WI38 (cell line): ENCODE measurements around the gene AOC2.

ENCODE experiments used
- H3K4me3 ChIP-seq: 2 replicates; pipeline ENCODE4 v1.5.1; 2011; ENCODE audit warnings: low read depth, mild to moderate bottlenecking, control low read depth, low read length
- TF ChIP-seq, protein P1 (sequence below): IDR thresholded peaks from 2 replicates; pipeline ENCODE4 v1.5.1; 2012; ENCODE audit warnings: low read depth, mild to moderate bottlenecking, control low read depth, low read length

Gene AOC2, protein sequence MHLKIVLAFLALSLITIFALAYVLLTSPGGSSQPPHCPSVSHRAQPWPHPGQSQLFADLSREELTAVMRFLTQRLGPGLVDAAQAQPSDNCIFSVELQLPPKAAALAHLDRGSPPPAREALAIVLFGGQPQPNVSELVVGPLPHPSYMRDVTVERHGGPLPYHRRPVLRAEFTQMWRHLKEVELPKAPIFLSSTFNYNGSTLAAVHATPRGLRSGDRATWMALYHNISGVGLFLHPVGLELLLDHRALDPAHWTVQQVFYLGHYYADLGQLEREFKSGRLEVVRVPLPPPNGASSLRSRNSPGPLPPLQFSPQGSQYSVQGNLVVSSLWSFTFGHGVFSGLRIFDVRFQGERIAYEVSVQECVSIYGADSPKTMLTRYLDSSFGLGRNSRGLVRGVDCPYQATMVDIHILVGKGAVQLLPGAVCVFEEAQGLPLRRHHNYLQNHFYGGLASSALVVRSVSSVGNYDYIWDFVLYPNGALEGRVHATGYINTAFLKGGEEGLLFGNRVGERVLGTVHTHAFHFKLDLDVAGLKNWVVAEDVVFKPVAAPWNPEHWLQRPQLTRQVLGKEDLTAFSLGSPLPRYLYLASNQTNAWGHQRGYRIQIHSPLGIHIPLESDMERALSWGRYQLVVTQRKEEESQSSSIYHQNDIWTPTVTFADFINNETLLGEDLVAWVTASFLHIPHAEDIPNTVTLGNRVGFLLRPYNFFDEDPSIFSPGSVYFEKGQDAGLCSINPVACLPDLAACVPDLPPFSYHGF

GRCh38 chr17:42844271-42844670 lies at the start of gene AOC2:
Gene AOC2, plus strand, starts transcription at chr17:42844580. Its CDS starts 47 bp downstream, at chr17:42844627.
- no peak within 1 kb of the TSS for H3K4me3 ChIP-seq
- TF ChIP-seq, protein P1, sequence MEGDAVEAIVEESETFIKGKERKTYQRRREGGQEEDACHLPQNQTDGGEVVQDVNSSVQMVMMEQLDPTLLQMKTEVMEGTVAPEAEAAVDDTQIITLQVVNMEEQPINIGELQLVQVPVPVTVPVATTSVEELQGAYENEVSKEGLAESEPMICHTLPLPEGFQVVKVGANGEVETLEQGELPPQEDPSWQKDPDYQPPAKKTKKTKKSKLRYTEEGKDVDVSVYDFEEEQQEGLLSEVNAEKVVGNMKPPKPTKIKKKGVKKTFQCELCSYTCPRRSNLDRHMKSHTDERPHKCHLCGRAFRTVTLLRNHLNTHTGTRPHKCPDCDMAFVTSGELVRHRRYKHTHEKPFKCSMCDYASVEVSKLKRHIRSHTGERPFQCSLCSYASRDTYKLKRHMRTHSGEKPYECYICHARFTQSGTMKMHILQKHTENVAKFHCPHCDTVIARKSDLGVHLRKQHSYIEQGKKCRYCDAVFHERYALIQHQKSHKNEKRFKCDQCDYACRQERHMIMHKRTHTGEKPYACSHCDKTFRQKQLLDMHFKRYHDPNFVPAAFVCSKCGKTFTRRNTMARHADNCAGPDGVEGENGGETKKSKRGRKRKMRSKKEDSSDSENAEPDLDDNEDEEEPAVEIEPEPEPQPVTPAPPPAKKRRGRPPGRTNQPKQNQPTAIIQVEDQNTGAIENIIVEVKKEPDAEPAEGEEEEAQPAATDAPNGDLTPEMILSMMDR: no peak

- TF ChIP-seq, protein P1: no peak
- no peak overlapping the region for H3K4me3 ChIP-seq
Measured at GRCh38 chr17:42795061-42795460, 49.3 kb upstream of the AOC2 start.

DNA sequence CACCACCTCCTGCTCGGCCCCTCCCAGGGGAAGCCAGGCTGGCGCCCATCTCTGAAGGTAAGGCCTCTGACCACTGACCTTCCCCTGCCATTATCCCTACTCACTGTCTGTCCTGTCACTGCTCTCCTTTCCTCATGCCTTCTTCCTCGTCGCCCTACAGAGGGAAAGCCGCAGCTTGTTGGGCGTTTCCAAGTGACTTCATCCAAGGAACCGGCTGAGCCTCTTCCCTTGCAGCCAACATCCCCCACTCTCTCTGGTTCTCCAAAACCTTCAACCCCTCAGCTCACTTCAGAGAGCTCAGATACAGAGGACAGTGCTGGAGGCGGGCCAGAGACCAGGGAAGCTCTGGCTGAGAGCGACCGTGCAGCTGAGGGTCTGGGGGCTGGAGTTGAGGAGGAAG lies 48.9 kb upstream of the AOC2 start:
- H3K4me3 ChIP-seq: no peak overlapping the region
- TF ChIP-seq, protein P1: no peak

DNA sequence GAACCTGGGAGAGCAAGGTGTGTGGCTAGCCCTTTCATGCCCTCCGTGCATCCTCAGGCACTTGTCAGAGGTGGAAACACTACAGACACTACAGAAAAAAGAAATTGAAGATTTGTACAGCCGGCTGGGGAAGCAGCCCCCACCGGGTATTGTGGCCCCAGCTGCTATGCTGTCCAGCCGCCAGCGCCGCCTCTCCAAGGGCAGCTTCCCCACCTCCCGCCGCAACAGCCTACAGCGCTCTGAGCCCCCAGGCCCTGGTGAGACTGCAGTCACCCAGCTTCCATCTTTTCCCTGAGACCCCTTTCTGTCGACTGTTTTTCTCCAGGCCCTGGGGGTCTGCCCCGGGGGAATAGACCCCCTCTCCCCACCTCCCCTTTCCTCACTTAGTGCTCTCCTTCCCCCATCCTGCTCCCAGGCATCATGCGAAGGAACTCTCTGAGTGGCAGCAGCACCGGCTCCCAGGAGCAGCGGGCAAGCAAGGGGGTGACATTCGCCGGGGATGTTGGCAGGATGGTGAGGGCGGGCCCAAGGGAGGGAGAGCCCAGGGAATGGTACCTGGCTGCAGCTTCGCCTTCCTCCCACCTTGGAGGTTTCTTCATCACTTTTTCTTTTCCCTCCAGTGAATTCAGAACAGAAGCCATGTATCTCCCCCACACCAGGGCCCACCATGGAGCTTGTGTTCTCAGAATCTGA lies 48.2 kb upstream of the AOC2 start:
- TF ChIP-seq, protein P1: no peak
- H3K4me3 ChIP-seq: no peak overlapping the region

GRCh38 chr17:42797067-42798007 lies 47.0 kb upstream of the AOC2 start:
- peak overlapping the region; percentile 90 for H3K4me3 ChIP-seq
- TF ChIP-seq, protein P1: no peak

- TF ChIP-seq, protein P1: no peak
- peak overlapping the region; percentile 90 for H3K4me3 ChIP-seq
Measured at GRCh38 chr17:42798011-42798382, 46.4 kb upstream of the AOC2 start.
